ENCODE measurements around the gene PLCG2. TPM values are rescaled to one million over a fixed set of nuclear protein-coding genes. Genes with fewer than 3 reads are reported as not detected.
A peak's percentile ranks its signal among the peaks of the same experiment; 100 is the strongest.

The PLCG2 gene
- total and polyA plus RNA-seq, 3 donors from 2014 or later: 6.8 to 11.3 (median 8.0) TPM

DNA sequence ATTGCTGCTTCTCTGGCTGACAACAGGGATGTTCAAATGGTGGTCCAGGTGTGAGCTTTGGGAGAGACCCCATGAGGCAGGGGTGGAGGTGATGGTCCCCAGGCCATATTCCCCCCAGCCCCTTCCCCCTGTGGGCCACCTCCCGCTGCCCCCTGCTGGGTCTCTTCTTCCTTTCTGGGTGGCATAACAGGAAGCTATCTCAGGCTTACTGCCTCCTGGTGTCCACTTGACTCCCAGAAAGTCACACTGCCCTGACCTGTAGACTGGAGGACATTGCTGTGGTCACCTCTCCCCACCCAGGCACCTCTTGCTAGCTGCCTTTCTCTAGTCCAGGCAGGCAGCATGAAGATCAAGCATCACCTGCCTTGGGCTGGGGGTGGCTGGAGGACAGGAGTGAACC lies 46.4 kb upstream of the PLCG2 start:
- DNase-seq: no peak
- H3K27me3 ChIP-seq: no peaks in the 10 kb centered on the region
- H3K4me1 ChIP-seq: peaks cover 6% of the 10 kb centered on the region
- intact Hi-C loops (cut with DNase I; ENCODE audit: low total_unique reads): no loop called here
- no peaks in the 10 kb centered on the region for H3K9me3 ChIP-seq
- no peak overlapping the region for H3K4me3 ChIP-seq
- 86 to 100% methylated on average over 1 of the region's 1 CpG for WGBS, 2 donors
- no peak overlapping the region for H3K27ac ChIP-seq
- TF ChIP-seq, protein P1, sequence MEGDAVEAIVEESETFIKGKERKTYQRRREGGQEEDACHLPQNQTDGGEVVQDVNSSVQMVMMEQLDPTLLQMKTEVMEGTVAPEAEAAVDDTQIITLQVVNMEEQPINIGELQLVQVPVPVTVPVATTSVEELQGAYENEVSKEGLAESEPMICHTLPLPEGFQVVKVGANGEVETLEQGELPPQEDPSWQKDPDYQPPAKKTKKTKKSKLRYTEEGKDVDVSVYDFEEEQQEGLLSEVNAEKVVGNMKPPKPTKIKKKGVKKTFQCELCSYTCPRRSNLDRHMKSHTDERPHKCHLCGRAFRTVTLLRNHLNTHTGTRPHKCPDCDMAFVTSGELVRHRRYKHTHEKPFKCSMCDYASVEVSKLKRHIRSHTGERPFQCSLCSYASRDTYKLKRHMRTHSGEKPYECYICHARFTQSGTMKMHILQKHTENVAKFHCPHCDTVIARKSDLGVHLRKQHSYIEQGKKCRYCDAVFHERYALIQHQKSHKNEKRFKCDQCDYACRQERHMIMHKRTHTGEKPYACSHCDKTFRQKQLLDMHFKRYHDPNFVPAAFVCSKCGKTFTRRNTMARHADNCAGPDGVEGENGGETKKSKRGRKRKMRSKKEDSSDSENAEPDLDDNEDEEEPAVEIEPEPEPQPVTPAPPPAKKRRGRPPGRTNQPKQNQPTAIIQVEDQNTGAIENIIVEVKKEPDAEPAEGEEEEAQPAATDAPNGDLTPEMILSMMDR (IDR thresholded peaks at IDR 0.05): no peak
- TF ChIP-seq POLR2A (IDR thresholded peaks at IDR 0.05): no peak
- no peaks in the 10 kb centered on the region for H3K36me3 ChIP-seq (ENCODE audit: low read depth, missing control alignments)

- TF ChIP-seq POLR2A (IDR thresholded peaks at IDR 0.05): no peak
- TF ChIP-seq, protein P1 (IDR thresholded peaks at IDR 0.05): no peak
- Histone ChIP-seq H3K4me3 (no peak overlapping the region), H3K9me3 (no peaks in the 10 kb centered on the region), H3K27me3 (no peaks in the 10 kb centered on the region), H3K4me1 (peaks cover 12% of the 10 kb centered on the region), H3K27ac (no peak overlapping the region), H3K36me3 (ENCODE audit: low read depth, missing control alignments) (no peaks in the 10 kb centered on the region)
- 88 to 95% methylated on average over 1 of the region's 1 CpG for WGBS, 2 donors
- intact Hi-C loops (cut with DNase I; ENCODE audit: low total_unique reads): no loop called here
- DNase-seq: no peak
Observed at GRCh38 chr16:81733295-81733694, 45.8 kb upstream of the PLCG2 start.

DNA sequence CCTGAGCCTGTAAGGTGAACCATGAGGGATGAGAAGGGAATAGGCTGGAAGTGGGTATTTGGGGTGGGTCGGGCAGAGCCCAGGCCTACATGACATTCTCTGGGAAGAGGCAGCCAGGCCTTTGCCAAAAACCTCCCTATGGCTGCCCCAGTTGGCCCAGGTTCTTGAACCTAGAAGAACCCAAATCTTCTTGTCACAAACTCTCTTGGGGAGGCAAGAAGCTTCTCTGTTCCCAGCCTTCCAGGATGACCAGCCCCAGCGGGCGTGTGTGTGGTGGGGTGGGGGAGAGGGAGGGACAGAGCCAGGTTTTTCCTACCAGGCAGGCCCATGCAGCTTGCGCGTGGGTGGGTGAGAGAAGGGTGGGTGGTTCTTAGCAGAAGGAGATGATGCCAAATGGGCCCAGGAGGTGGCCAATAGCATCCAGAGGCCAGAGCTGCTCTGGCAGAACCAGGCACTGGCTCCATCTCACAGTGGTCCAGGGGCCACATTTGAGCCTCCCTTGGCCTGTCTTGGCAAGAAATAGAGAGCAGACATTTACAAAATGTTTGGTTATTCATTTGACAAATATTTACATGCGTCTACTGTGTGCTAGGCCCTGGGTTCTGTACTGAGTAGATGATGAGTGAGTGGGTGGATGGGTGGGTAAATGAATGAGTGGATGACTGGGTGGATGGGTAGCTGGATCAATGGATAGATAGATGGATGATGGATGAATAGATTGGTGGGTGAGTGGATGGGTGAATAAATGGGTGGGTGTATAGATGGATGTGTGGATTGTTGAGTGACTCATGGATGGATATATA lies 44.3 kb upstream of the PLCG2 start:
- no peaks in the 10 kb centered on the region for H3K27me3 ChIP-seq
- intact Hi-C loops (cut with DNase I; ENCODE audit: low total_unique reads): no loop called here
- no peak for TF ChIP-seq POLR2A (IDR thresholded peaks at IDR 0.05)
- TF ChIP-seq, protein P1 (IDR thresholded peaks at IDR 0.05): no peak
- 89 to 98% methylated on average over 6 of the region's 6 CpGs for WGBS, 2 donors
- no peak for DNase-seq
- H3K4me3 ChIP-seq: no peak overlapping the region
- H3K27ac ChIP-seq: no peak overlapping the region
- peaks cover 13% of the 10 kb centered on the region for H3K4me1 ChIP-seq
- no peaks in the 10 kb centered on the region for H3K9me3 ChIP-seq
- no peaks in the 10 kb centered on the region for H3K36me3 ChIP-seq (ENCODE audit: low read depth, missing control alignments)

DNA sequence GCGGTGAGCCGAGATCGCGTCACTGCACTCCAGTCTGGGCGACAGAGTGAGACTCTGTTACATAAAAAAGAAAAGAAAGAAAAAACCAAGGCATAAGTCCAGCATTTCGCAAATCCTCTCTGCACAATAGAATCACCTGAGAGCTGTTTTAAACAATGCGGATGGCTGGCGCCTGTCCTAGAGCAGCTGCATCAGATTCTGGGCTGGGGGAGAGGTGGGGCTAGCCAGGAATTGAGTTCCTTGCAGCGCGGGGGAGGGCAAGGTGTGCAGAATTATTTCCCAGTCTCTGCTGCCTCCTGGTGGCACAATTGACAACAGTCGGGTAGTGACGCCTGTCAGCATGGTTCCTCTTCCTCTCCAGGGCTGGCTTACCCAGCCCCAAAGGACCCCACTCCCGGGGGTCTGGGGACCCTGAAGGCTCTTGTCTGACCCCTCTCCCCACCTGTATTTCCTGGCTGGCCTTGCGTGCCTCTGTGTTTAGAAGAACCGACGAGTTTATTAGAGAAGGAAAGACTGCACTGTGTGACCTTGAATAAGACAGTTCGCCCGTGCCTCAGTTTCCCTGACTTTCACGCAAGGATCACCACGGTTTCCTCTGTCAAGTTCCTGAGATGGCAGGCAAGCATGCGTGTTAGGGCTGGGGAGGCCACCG lies 41.1 kb upstream of the PLCG2 start:
- Histone ChIP-seq H3K36me3 (ENCODE audit: low read depth, missing control alignments) (no peaks in the 10 kb centered on the region), H3K4me3 (no peak overlapping the region), H3K27me3 (no peaks in the 10 kb centered on the region), H3K4me1 (peaks cover 7% of the 10 kb centered on the region), H3K9me3 (no peaks in the 10 kb centered on the region), H3K27ac (no peak overlapping the region)
- DNase-seq: peak; percentile 86
- intact Hi-C loops (cut with DNase I; ENCODE audit: low total_unique reads): no loop called here
- TF ChIP-seq POLR2A (IDR thresholded peaks at IDR 0.05): no peak
- TF ChIP-seq, protein P1 (IDR thresholded peaks at IDR 0.05): peak; percentile 75 to 80 (median 76)
- WGBS, 2 donors: 23 to 31% methylated on average over 21 to 22 of the region's 22 CpGs
